Stimulated activated naive CD4-positive, alpha-beta T cell (primary cell): ENCODE data around the gene SCGB1A1.
A peak's percentile ranks its signal among the peaks of the same experiment; 100 is the strongest.
"Not testable (repeated sequence)": the region's sequence is repeated elsewhere in the genome, so short reads cannot be mapped to it uniquely, and the experiment has no call there.

Experiments used
- DNase-seq, 6 experiments: peaks; one replicate each; lab custom pipeline; 2025; lab: John Stamatoyannopoulos, UW

Gene SCGB1A1, protein sequence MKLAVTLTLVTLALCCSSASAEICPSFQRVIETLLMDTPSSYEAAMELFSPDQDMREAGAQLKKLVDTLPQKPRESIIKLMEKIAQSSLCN

DNA sequence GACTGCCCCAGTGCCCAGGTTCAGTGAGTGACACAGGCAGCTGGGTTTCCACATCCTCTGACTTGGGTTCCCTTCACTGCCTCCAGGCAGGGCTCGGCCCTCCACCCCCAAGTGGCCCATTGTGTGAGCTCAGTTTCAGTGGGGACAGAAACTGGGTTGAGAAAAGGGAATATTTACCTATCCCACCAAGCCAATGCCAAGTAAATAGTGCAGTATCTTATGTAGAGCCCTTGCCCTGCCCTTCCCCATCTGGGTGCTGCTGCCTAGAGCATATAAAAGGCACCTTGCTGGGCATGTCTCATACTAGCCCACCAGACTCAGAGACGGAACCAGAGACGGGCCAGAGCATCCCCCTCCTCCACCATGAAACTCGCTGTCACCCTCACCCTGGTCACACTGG, at the start of gene SCGB1A1:
TSS of gene SCGB1A1 (plus strand) at position 301 of the 400 bp plus-strand sequence. CDS start at position 364, 63 bp downstream.
- no peak for DNase-seq

DNA sequence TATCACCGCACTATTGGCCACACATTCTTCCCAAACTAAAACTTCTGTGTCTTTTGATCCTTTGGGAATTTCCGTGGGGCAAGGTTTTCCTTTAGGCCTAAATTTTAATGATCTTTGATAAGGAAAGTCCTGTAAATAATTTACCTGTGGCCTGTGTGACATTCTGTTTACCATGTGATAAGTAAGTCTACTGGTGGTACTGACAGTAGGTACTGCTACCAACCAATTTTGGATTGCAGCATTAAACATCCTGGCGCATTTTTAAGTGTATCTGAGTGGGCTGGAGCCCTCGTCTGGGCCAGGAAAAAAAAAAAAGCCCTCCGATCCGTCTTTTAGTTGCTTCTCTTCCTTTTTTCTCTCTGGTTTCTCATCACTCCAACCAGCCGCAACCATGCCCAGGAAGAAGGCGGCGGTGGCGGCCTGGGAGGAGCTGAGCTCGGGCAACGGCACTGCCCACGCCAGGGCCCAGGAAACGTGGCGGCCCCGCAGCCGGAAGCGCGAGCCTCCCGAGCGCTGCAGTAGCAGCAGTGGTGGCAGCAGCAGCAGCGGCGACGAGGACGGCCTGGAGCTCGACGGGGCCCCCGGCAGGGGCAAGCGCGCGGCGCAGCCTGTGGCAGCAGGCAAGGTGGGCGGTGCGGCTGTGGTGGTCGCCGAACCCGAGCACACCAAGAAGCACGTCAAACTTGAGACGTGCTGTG, 47.9 kb upstream of the SCGB1A1 start:
- DNase-seq, result peak in 5 of 6 experiments; percentile 7 to 51 (median 27)

DNA sequence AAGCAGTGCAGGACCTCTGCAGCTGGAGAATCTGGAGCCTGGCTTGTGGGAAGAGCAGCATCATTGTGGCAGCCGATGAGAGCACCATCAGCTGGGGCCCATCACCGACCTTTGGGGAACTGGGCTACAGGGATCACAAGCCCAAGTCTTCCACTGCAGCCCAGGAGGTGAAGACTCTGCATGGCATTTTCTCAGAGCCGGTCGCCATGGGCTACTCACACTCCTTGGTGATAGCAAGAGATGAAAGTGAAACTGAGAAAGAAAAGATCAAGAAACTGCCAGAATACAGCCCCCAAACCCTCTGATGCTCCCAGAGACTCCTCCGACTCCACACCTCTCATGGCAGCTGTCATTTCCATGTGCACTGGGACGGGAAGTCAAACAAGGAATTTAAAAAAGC, 46.0 kb upstream of the SCGB1A1 start:
- DNase-seq, result no peak

DNA sequence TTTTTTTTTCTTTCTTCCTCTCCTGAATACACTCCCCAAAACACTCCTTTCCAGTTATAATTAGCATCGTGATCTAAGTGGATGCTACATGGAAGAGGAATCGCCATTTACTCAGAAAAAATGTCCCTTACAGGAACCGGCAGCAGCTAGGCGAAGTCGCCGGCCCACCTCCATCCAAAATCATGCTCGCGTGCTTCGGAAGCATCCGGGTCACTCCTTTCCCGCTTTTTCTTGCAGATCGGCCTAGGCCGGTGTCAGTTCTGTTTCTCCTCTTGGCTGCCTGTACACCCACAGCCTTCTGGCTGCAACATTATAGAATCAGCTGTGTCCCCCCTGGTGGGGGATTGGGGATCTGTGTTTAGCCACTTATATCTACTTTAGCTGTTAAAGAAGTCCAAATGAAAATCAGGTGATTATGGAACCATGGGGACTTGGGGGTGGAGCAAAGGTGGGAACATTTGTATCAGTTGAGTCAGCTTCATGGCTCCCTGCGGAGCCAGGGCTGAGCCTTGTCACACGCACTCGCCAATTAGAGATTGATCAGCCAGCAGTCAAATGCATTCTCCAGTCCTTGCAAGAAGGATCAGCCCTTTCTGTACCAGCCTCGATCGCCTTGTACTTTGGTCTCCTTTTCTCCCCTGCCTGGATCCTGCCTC, 45.2 kb upstream of the SCGB1A1 start:
- DNase-seq, result no peak

DNA sequence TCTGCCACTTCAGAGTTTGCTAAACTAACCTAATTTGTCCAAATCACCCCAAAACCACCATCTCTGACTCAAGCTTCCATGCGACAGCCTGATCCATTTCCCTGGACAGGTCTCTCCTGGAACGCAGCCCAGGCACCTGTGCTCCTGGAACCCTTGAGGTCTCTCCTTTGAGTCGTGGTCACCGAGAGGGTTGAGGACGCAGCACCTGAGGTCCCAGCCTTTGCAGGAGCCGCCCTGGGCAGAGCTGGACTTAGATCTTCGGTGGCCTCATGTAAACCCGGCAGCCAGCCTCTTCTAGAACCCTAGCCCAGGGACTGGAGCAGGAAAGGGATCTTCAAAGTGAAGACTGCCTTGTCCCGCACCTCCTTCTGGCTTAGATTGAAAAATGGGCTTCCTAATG, 44.0 kb upstream of the SCGB1A1 start:
- DNase-seq, result no peak

DNA sequence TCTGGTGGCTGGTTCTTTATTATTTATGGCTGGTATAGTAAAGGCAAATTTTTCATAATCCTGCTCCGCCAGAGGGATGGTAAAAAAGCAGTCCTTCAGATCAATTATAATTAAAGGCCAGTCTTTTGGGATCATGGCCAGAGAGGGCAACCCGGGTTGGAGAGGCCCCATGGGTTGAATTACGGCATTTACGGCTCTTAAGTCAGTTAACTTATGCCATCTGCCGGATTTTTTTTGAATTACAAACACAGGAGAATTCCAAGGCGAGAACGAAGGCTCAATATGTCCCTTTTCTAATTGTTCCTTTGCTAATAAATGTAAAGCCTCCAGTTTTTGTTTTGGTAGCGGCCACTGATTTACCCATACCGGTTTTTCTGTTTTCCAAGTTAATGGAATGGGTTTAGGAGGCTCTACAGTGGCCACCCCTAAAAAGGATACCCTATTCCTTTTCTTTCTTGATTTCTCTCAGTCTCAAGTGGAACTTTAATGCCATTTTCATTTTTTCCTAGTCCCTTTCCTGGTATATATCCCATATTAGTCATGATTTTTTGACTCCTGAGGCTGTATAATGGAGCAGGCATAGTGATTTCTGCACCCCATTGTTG, 40.3 kb upstream of the SCGB1A1 start:
- peak in 2 of 6 experiments; percentile 10 to 55 for DNase-seq

DNA sequence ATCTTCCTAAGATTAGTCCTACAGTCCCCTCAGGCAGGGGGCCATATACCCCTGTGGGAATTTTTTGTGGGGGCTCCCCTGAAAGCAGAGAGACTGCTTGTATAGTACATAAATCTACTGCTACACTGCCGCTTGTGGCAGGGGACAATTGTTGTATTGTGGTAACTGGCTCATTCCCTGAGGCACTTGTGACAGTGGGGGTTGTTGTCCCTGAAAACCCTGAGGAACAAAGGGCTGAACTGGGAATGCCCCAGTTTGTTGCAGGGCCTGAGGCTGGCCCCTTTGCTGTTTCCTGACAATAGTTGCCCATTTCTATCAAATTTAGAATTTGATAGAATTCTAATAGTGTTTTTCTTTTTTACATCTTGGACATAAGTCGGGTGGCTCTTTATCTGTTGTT, 39.2 kb upstream of the SCGB1A1 start:
- DNase-seq, result not testable (repeated sequence)

DNA sequence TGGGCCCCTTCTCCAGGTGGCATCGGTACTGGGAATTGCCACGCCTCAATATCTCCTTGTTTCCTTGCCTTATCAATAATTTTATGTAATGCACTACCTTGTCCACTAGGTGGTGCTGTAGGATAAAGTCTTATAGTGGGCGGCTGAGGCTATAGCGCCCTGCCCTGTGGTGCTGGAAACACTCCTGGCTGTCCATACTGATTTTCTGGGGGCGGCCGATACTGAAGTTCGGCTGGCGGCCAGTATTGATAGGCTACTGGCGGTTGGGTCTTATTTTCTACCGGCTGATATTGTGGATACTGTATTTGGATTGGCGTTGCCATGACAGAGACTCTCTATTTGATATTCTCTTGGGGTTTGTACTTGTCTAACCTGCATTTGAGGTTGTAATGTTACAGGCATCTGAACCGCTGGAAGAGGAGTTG, 38.0 kb upstream of the SCGB1A1 start:
- peak; percentile 25 to 81 (median 32) for DNase-seq

DNA sequence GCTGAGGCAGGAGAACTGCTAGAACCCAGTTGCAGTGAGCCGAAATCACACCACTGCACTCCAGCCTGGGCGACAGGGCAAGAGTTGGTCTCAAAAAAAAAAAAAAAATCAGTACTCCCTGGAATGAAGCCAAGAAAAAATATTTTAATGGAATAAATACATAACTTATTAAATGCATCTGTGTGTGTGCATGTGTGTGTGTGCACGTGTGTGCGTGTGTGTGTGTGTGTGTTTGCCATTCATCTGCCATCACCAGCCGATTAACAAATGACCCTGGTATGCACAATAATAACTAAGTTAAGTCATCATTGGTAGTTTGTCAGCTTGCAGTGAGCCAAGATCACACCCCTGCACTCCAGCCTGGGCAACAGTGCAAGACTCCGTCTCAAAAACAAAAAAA, 35.0 kb upstream of the SCGB1A1 start:
- DNase-seq, result no peak

DNA sequence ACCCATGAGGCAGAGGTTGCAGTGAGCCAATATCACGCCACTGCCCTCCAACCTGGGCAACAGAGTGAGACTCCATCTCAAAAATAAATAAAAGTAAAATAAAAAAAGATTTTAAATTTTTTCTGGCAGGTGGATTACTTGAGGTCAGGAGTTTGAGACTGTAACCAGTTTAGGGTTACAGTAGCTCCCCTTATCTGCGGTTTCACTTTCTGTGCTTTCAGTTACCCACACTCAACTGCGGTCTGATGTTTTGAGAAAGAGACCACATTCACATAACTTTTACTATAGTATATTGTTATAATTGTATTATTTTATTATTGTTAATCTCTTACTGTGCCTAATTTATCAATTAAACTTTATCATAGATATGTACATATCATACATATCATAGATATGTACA, 32.8 kb upstream of the SCGB1A1 start:
- not testable (repeated sequence) for DNase-seq

DNA sequence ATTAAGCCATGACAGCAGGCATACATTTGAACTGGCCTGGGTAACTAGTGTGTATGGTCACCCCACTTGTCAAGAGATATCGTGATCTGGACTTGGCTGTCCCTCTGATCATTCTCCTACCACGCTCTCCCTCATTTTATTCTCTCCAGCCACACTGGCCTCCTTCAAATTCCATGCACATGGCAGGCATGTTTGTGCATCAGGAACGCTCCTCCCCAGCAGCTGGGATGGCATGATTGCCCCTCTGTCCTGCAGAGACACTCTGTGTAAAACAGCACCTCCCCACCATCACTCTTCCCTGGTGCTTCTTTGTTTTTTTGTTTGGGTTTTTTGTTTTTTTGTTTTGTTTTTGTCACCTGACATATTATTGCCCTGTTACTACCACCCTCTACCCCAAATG, 31.5 kb upstream of the SCGB1A1 start:
- DNase-seq, result no peak

DNA sequence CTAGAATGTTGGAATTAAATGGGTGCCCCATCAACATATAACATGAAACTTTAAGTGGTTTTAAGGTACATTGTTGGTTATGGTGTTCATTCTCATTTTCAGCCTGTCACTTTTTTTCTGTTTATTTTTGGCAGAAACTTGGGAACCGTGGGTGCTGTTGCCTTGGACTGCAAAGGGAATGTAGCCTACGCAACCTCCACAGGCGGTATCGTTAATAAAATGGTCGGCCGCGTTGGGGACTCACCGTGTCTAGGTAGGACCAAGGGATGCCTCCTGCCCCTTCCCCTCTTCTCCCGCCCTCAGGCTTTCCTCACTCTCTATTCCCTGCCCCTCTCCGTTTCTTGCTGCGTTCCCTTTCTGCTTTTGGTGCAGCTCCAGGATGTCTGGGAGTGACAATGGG, 29.8 kb upstream of the SCGB1A1 start:
- DNase-seq, result no peak

DNA sequence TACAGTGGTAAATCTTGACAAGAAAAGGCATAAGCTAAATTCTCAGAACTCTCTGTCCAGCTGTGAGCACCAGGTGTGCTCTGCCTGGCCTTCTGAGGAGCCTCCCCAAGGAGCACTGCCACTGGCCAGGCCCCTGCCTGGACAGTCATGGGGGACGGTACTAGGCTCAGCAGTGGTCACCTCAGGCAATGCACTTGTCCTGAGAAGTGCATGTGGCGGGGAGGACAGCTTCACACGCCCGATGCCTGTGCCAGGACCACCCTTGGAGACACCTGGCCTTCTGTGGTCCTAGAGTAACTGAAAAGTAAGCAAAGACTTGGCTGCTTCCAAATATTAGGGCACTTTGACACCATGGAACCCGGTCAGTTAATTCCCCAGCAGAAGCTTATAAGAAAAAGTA, 28.6 kb upstream of the SCGB1A1 start:
- DNase-seq, result no peak

DNA sequence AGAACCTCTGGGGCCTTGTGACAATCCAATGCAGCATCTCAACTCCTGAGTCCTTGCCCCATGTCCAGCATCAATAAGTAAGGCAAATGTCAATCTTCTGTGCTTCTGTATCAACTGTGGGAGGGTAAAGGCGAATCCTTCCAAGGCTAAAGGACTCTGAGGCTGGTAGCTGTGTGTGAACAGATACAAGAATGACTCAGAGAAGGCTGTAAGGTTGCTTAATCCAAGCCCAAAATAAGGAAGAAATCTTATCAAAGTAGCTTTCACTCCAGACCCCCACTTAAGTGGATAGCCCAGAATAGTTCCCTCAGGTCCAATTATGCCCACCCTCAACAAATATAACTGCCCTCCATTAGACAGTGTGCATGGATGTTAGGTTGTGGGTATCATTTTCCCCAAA, 28.1 kb upstream of the SCGB1A1 start:
- no peak for DNase-seq

DNA sequence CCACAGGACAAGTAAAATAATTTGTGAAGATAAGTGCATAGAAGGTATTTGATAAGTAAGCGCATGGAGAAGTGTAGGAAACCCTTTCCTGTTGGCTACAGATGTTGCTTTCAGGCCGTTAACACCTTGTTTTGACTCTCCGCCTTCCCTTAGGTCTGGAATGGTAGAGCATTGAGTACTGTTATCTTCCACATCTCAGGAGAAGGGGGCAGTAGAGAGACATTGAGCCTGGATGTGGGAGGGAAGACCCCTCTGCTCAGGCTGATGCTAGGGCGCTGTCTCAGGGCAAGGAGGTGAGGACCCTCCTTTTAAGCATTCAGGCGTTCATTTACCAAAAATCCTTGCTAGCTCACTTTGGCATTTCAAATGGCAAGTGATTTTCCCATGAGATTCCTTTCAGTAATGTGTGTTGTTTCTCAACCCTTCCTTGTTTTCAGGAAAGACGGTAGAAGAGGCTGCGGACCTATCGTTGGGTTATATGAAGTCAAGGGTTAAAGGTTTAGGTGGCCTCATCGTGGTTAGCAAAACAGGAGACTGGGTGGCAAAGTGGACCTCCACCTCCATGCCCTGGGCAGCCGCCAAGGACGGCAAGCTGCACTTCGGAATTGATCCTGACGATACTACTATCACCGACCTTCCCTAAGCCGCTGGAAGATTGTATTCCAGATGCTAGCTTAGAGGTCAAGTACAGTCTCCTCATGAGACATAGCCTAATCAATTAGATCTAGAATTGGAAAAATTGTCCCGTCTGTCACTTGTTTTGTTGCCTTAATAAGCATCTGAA, 27.0 kb upstream of the SCGB1A1 start:
- DNase-seq, result no peak

DNA sequence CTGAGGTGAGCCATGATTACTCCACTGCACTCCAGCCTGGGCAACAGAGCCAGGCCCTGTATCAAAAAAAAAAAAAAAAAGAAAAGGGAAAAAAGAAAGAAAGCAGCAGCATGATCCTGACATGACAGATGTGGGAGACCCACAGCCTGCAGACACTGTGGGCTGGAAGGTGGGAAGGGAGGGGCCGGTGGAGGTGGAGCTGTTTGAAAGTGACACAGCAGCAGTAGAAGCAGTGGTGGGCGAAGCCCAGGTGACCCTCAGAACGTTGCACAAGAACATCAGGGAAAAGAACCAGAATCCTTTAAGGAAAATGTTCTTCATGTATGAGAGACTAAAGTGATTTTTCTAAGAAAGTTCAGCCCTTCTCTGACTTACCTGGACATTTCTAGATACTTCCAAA, 26.3 kb upstream of the SCGB1A1 start:
- no peak for DNase-seq

DNA sequence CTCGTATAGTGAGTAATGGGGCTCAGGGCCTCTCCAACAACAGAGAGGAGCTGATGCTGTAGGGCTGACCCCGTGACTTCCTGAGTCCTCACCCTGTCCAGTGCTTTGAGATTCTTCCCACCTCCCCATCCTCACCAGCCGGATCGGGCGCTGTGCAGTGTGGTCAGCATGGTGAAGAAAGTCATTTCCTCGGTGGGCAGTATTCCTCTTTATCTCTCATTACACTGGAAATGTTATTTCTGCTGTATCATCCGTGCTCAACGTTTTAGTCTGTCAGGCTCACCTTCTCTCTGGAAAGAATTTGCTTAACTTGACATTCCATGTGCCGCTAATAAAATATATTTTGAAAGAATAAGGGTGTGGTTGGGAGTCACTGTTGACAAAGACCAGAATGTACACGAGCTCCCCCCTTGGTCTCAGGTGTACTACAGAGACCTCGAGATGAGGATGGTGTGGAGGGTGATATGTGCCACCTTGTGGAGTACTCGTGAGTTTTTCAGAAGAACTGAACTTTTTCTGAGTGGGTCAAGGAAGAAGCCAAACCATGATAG, 25.7 kb upstream of the SCGB1A1 start:
- DNase-seq, result peak in 3 of 6 experiments; percentile 12 to 37 (median 32)

DNA sequence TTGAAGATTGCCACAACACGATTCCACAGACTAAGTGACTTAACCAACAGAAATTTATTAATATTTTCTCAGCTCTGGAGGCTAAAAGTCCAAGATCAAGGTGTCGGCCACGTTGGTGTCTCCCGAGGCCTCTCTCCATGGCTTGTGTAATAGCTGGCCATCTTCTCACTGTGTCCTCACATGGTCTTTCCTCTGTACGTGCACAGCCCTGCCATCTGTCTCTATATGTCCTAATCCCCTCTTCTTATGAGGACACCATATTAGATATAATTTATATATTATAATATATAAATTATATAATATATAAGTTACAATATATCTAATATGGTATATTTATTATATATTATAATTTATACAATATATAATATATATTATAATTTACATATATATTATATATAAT, 25.1 kb upstream of the SCGB1A1 start:
- no peak for DNase-seq

DNA sequence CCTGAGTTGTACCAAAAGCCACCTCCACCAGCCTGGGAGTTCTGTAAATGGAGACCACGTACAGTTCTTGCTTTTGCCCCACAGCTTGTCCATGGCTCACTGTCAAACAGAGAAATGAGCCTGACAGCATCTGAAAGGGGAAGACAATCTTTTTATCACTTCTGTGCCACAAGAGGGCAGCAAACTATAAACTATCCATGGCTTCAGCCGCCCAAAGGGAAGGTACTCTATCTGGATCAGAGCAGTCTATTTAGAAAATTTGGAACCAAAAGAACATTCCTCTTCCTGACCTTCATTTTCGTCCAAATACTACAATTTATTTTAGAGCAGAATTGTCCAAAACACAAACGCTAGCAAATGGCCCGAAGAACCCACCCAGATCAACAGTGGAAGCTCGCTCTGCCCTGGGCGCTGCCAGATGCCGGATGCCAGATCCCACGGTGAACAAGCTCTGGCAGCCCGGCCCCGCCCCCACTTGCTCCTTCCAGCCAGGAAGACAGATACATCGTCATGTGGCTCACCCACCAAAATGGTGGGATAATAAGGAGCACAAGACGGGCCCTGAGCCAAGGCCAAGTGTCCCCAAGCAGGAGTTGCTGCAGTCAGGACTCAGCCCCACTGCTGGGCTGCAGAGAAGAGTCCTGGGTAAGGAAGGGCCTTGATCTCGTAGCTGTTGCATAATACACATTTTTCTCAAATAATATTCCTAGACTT, 23.9 kb upstream of the SCGB1A1 start:
- DNase-seq, result peak; percentile 14 to 60 (median 35)

DNA sequence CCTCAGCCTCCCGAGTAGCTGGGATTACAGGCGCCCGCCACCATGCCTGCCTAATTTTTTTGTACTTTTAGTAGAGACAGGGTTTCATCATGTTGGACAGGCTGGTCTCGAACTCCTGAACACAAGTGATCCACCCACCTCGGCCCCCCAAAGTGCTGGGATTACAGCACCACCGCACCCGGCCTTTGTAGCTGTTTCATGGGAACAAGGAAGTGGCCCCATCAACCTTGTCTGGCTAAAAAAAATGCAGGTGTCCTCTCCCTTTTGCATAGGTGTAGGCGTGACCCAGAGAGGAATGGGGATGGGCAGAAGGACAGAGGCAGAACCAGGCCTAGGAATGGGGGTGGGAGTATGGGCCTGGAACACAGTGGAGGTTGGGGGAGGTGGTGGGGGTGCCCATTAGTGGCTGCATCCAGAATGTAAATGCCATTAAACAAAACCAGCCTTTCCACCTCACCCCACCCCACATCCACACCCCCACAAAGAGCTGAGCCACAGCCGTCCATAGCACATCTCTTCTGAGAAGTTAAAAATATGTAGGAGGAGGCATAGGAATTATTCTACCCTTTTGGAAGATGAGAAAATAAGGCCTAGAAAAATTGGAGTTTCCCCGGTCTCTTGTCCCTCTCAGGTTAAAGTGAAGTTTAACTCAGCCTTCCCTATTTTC, 22.8 kb upstream of the SCGB1A1 start:
- no peak for DNase-seq
